Adrenal gland (tissue), 5 donors: ENCODE results near the gene MBOAT7.

Experiments
- CTCF ChIP-seq, 6 experiments: fragments of 450-650 bp in 4 of 6; fragments of 200-600 bp in 2 of 6; sonication (generic) in 1 of 6; IDR thresholded peaks; 1 replicate in 5 of 6; 2 replicates in 1 of 6; pipeline versions ENCODE4 v1.5.1 to v1.8.0; 2016 to 2021; ENCODE audit warnings: antibody characterized with exemption in 6 of 6, mild to moderate bottlenecking in 2 of 6, moderate library complexity in 1 of 6
- POLR2A ChIP-seq, 2 donors: fragments of 450-650 bp; IDR thresholded peaks; one replicate each; pipeline ENCODE4 v1.6.1; 2017; ENCODE audit warnings: antibody characterized with exemption in 2 of 2, mild to moderate bottlenecking in 2 of 2, moderate library complexity in 1 of 2
- donor health status: DM: no; HTN: no; CAD: no.

DNA sequence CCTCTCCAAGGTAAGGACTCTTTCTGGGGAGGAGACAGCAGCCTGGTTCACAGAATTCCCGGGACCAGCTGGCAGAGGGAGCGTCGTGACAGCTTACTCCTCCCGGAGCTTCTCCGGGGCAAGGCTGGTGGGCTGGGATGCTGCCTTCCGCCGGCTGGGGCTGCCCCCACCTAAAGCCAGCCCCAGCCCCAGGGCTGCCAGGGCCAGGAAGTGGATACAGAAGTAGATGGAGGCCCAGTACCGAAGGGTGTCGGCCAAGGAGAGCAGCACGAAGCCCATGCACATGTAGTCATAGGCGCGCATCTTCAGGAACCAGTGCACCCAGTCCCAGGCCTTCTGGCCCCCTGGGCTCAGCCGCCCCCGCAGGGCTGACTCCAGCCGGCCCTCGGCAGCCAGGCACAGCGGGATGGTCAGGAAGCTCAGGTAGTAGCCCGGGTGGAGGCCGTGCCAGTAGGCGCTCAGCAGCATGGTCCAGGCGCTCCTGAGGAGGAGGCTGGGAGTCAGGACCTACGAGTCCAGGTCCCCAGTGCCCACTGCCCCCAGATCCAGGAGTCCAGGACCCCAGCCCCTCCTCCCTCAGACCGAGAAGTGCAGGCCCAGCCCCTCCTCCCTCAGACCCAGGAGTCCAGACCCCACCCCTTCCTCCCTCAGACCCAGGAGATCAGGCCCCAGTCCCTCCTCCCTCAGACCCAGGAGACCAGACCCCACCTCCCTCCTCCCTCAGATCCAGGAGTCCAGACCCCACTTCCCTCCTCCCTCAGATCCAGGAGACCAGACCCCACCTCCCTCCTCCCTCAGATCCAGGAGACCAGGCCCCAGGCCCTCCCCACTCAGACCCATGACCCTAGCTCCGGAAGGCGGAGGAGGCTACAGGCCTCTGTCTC lies 15.2 kb downstream of the MBOAT7 start:
- TF ChIP-seq CTCF (IDR thresholded peaks at IDR 0.05) (no peak), POLR2A (IDR thresholded peaks at IDR 0.05) (no peak)
